Measurements from ENCODE around the gene SLC25A19.

Gene SLC25A19

GRCh38 chr17:75239778-75240393 is 49.3 kb downstream of the SLC25A19 start:
- DNase-seq, result no peak

GRCh38 chr17:75239214-75239613 is 50.0 kb downstream of the SLC25A19 start:
- DNase-seq, result no peak

GRCh38 chr17:75238684-75239191 is 50.5 kb downstream of the SLC25A19 start:
- peak; percentile 54 for DNase-seq

GRCh38 chr17:75238020-75238580 is 51.1 kb downstream of the SLC25A19 start:
- no peak for DNase-seq

- DNase-seq, result peak; percentile 4
Measured at GRCh38 chr17:75237100-75238014, 51.9 kb downstream of the SLC25A19 start.

- no peak for DNase-seq
Measured at GRCh38 chr17:75232786-75233185, 56.4 kb downstream of the SLC25A19 start.

GRCh38 chr17:75231741-75232464 is 57.3 kb downstream of the SLC25A19 start:
- no peak for DNase-seq

GRCh38 chr17:75231071-75231470 is 58.2 kb downstream of the SLC25A19 start:
- no peak for DNase-seq

GRCh38 chr17:75228847-75229246 is 60.4 kb downstream of the SLC25A19 start:
- no peak for DNase-seq

- DNase-seq, result no peak
Measured at GRCh38 chr17:75228305-75228704, 60.9 kb downstream of the SLC25A19 start.

- no peak for DNase-seq
Measured at GRCh38 chr17:75227729-75228128, 61.5 kb downstream of the SLC25A19 start.

GRCh38 chr17:75225016-75225415 is 64.2 kb downstream of the SLC25A19 start:
- DNase-seq, result no peak

Data from NCI-H2171 treated with DMSO at 0.1 percent for 48 hours (cell line).